Muscle layer of duodenum (tissue), 2 donors: Measurements from ENCODE around the gene NBAS.

Source experiments
- H3K27ac ChIP-seq: one replicate; pipeline ENCODE4 v1.7.0; 2013; ENCODE audit warnings: mild to moderate bottlenecking, low read length
- H3K27me3 ChIP-seq: one replicate; pipeline ENCODE4 v1.7.0; 2013; ENCODE audit warnings: low read depth, mild to moderate bottlenecking, control low read depth, low read length
- H3K36me3 ChIP-seq, 2 donors: one replicate each; pipeline ENCODE4 v1.7.0; 2013; ENCODE audit warnings: low read length in 2 of 2, control low read depth in 1 of 2, mild to moderate bottlenecking in 1 of 2; ENCODE audit not compliant: insufficient read depth in 2 of 2, control insufficient read depth in 1 of 2
- H3K4me1 ChIP-seq, 2 donors: one replicate each; pipeline ENCODE4 v1.7.0; 2013; ENCODE audit warnings: low read length in 2 of 2, mild to moderate bottlenecking in 2 of 2, control low read depth in 1 of 2, moderate library complexity in 1 of 2; ENCODE audit not compliant: insufficient read depth in 2 of 2, control insufficient read depth in 1 of 2
- H3K4me3 ChIP-seq, 2 donors: one replicate each; pipeline ENCODE4 v1.7.0; 2013; ENCODE audit warnings: low read length in 2 of 2, low read depth in 1 of 2, mild to moderate bottlenecking in 1 of 2
- H3K9me3 ChIP-seq, 2 donors: one replicate each; pipeline ENCODE4 v1.7.0; 2013; ENCODE audit warnings: low read length in 2 of 2, control low read depth in 1 of 2, mild to moderate bottlenecking in 1 of 2; ENCODE audit not compliant: control insufficient read depth in 1 of 2
- donor health status: healthy.

NBAS gene

GRCh38 chr2:15136639-15137038, 424.5 kb downstream of the NBAS start:
- Histone ChIP-seq H3K27me3 (no peaks in the 10 kb centered on the region), H3K36me3 (no peaks in the 10 kb centered on the region), H3K4me3 (no peak overlapping the region), H3K27ac (no peak overlapping the region), H3K9me3 (peaks cover 0 to 8% of the 10 kb centered on the region in 2 donors), H3K4me1 (no peaks in the 10 kb centered on the region)

GRCh38 chr2:15134957-15135356, 426.2 kb downstream of the NBAS start:
- H3K27ac ChIP-seq, result no peak overlapping the region
- H3K27me3 ChIP-seq, result no peaks in the 10 kb centered on the region
- peaks cover 0 to 5% of the 10 kb centered on the region in 2 donors for H3K9me3 ChIP-seq
- no peak overlapping the region for H3K4me3 ChIP-seq
- H3K4me1 ChIP-seq, result no peaks in the 10 kb centered on the region
- no peaks in the 10 kb centered on the region for H3K36me3 ChIP-seq

GRCh38 chr2:15133461-15133860, 427.7 kb downstream of the NBAS start:
- H3K36me3 ChIP-seq, result no peaks in the 10 kb centered on the region
- peaks cover 0 to 6% of the 10 kb centered on the region in 2 donors for H3K4me1 ChIP-seq
- H3K27ac ChIP-seq, result no peak overlapping the region
- H3K9me3 ChIP-seq, result no peaks in the 10 kb centered on the region
- H3K4me3 ChIP-seq, result no peak overlapping the region
- H3K27me3 ChIP-seq, result no peaks in the 10 kb centered on the region

GRCh38 chr2:15128846-15129245, 432.3 kb downstream of the NBAS start:
- no peak overlapping the region for H3K4me3 ChIP-seq
- no peaks in the 10 kb centered on the region for H3K36me3 ChIP-seq
- no peak overlapping the region for H3K27ac ChIP-seq
- no peaks in the 10 kb centered on the region for H3K9me3 ChIP-seq
- H3K4me1 ChIP-seq, result peaks cover 0 to 15% of the 10 kb centered on the region in 2 donors
- H3K27me3 ChIP-seq, result no peaks in the 10 kb centered on the region

- H3K9me3 ChIP-seq, result no peaks in the 10 kb centered on the region
- H3K4me3 ChIP-seq, result no peak overlapping the region
- H3K36me3 ChIP-seq, result no peaks in the 10 kb centered on the region
- H3K27ac ChIP-seq, result no peak overlapping the region
- no peaks in the 10 kb centered on the region for H3K27me3 ChIP-seq
- peaks cover 0 to 15% of the 10 kb centered on the region in 2 donors for H3K4me1 ChIP-seq
These were observed 433.3 kb downstream of the NBAS start for GRCh38 chr2:15127876-15128275.

- Histone ChIP-seq H3K4me1 (peaks cover 0 to 15% of the 10 kb centered on the region in 2 donors), H3K9me3 (no peaks in the 10 kb centered on the region), H3K27ac (no peak overlapping the region), H3K27me3 (no peaks in the 10 kb centered on the region), H3K36me3 (no peaks in the 10 kb centered on the region), H3K4me3 (no peak overlapping the region)
These were observed 433.8 kb downstream of the NBAS start for GRCh38 chr2:15127301-15127700.

GRCh38 chr2:15126373-15126772, 434.8 kb downstream of the NBAS start:
- no peaks in the 10 kb centered on the region for H3K36me3 ChIP-seq
- no peaks in the 10 kb centered on the region for H3K9me3 ChIP-seq
- H3K27ac ChIP-seq, result no peak overlapping the region
- no peaks in the 10 kb centered on the region for H3K27me3 ChIP-seq
- peaks cover 0 to 15% of the 10 kb centered on the region in 2 donors for H3K4me1 ChIP-seq
- no peak overlapping the region for H3K4me3 ChIP-seq

- no peak overlapping the region for H3K4me3 ChIP-seq
- H3K27me3 ChIP-seq, result no peaks in the 10 kb centered on the region
- H3K4me1 ChIP-seq, result peaks cover 0 to 3% of the 10 kb centered on the region in 2 donors
- no peaks in the 10 kb centered on the region for H3K36me3 ChIP-seq
- no peaks in the 10 kb centered on the region for H3K9me3 ChIP-seq
- H3K27ac ChIP-seq, result no peak overlapping the region
These were observed 438.2 kb downstream of the NBAS start for GRCh38 chr2:15122915-15123314.

GRCh38 chr2:15120631-15121030, 440.5 kb downstream of the NBAS start:
- Histone ChIP-seq H3K4me1 (no peaks in the 10 kb centered on the region), H3K27ac (no peak overlapping the region), H3K36me3 (no peaks in the 10 kb centered on the region), H3K4me3 (no peak overlapping the region), H3K27me3 (no peaks in the 10 kb centered on the region), H3K9me3 (no peaks in the 10 kb centered on the region)

- H3K27me3 ChIP-seq, result no peaks in the 10 kb centered on the region
- H3K36me3 ChIP-seq, result no peaks in the 10 kb centered on the region
- no peaks in the 10 kb centered on the region for H3K4me1 ChIP-seq
- H3K9me3 ChIP-seq, result no peaks in the 10 kb centered on the region
- H3K4me3 ChIP-seq, result no peak overlapping the region
- H3K27ac ChIP-seq, result no peak overlapping the region
These were observed 441.4 kb downstream of the NBAS start for GRCh38 chr2:15119722-15120175.

GRCh38 chr2:15117409-15118050, 443.6 kb downstream of the NBAS start:
- Histone ChIP-seq H3K27ac (no peak overlapping the region), H3K9me3 (no peaks in the 10 kb centered on the region)

More at GRCh38 chr2:15117409-15118050, 443.6 kb downstream of the NBAS start:
- Histone ChIP-seq H3K36me3 (no peaks in the 10 kb centered on the region), H3K4me3 (no peak overlapping the region), H3K4me1 (no peaks in the 10 kb centered on the region), H3K27me3 (no peaks in the 10 kb centered on the region)
